Esophagus (tissue), 2 donors: Measurements from ENCODE around the gene SIPA1L2. TPM values are rescaled to one million over a fixed set of nuclear protein-coding genes. Genes with fewer than 3 reads are reported as not detected.

ENCODE experiments used
- H3K27ac ChIP-seq, 2 donors: one replicate each; pipeline ENCODE4 v1.5.1; 2013; ENCODE audit warnings: low read depth in 2 of 2, mild to moderate bottlenecking in 2 of 2, inconsistent platforms in 1 of 2, low read length in 1 of 2, moderate library complexity in 1 of 2
- H3K27me3 ChIP-seq, 2 donors: one replicate each; pipeline ENCODE4 v1.6.1; 2013; ENCODE audit warnings: low read length in 2 of 2, control low read depth in 1 of 2, mild to moderate bottlenecking in 1 of 2; ENCODE audit not compliant: insufficient read depth in 2 of 2, control insufficient read depth in 1 of 2
- H3K36me3 ChIP-seq, 2 donors: one replicate each; pipeline ENCODE4 v1.6.1; 2013; ENCODE audit warnings: low read length in 1 of 2; ENCODE audit not compliant: control insufficient read depth in 2 of 2, insufficient read depth in 2 of 2
- H3K4me1 ChIP-seq, 2 donors: one replicate each; pipeline ENCODE4 v1.6.1; 2013; ENCODE audit warnings: low read length in 1 of 2; ENCODE audit not compliant: control insufficient read depth in 2 of 2, insufficient read depth in 2 of 2
- H3K4me3 ChIP-seq, 2 donors: one replicate each; pipeline ENCODE4 v1.5.1; 2013; ENCODE audit warnings: low read length in 2 of 2, mild to moderate bottlenecking in 2 of 2, low read depth in 1 of 2, moderate library complexity in 1 of 2
- H3K9me3 ChIP-seq, 2 donors: one replicate each; pipeline ENCODE4 v1.6.1; 2013; ENCODE audit warnings: mild to moderate bottlenecking in 2 of 2, low read depth in 1 of 2, low read length in 1 of 2, moderate library complexity in 1 of 2; ENCODE audit not compliant: control insufficient read depth in 2 of 2, insufficient read depth in 1 of 2
- WGBS, 2 donors: extraction: QIAGEN DNeasy Blood & Tissue Kit; methylation state at CpG; one replicate each; pipeline ENCODE4 v1.1.7; 2013; 5-methylcytosine and 5-hydroxymethylcytosine counted together
- polyA plus RNA-seq, 2 donors: library from polyadenylated mRNA; stranded (reverse); fragments of 200-250 nt; gene quantifications; one replicate each; pipeline ENCODE4 v1.2.3, GENCODE V29; 2013
- donor health status: healthy with polysubstance abuse.
- donor health status: Bipolar disorder and iron deficiency.

SIPA1L2 gene
- polyA plus RNA-seq: 10 to 100 TPM; 11.2 to 16.5 TPM

DNA sequence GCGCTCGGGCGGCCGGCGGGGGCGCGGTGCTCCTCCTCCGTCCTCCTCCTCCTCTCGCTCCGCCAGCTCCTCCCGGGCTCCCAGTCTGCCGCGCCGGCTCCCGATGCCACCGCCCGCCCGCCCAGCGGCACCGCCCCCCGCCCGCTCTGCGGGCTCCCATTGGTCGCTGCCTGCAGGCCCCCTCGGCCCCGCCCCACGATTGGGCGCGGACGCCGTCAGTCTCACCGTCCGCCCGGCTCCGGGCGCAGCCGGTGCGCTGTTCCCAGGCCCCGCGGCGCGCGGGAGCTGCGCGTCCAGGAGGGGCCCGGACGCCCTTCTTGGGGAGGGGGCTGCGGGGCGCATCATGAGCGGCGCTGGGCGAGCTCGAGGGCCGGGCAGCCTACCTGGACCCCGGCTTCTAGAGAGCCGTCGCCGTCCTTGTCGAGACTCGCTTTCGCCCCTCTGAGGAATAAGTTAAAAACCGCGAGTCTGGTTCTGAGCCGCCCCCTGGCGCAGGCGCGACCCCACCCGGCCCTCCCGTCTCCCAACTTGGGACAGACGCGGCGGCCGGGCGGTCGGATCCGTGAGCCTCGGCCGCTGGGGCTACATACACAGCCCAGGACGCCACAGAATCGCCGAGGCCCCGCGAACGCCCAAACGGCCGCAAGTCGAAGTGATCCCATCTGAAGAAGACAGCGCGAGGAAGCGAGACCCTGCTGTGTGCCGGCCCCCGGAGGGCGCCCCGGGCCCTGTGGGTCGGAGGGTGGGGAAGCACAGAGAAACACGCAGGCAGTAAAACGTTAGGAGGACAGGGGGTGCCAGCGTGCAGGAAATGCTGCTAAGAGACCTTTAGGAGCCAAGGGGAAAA is at the start of gene SIPA1L2:
TSS of gene SIPA1L2 (minus strand) at position 87 of the 847 bp plus-strand sequence. CDS start 114,794 bp downstream, outside the sequence.
- Histone ChIP-seq H3K4me3 (peak within 1 kb of the TSS; percentile 72 to 83), H3K4me1 (peaks cover 0 to 3% of the 10 kb centered on the region in 2 donors), H3K36me3 (no peaks in the 10 kb centered on the region), H3K27me3 (no peaks in the 10 kb centered on the region), H3K9me3 (no peaks in the 10 kb centered on the region), H3K27ac (peak within 1 kb of the TSS; percentile 86 to 94)
- 0% methylated on average over 77 to 98 of the region's 98 CpGs for WGBS, 2 donors

GRCh38 chr1:232678185-232678886 is 48.4 kb upstream of the SIPA1L2 start:
- peak overlapping the region in 1 of 2 donors; percentile 41 for H3K27ac ChIP-seq
- no peak overlapping the region for H3K4me3 ChIP-seq
- no peaks in the 10 kb centered on the region for H3K9me3 ChIP-seq
- no peaks in the 10 kb centered on the region for H3K36me3 ChIP-seq
- WGBS, 2 donors: 46 to 50% methylated on average over 9 of the region's 9 CpGs
- H3K4me1 ChIP-seq: no peaks in the 10 kb centered on the region
- no peaks in the 10 kb centered on the region for H3K27me3 ChIP-seq

GRCh38 chr1:232676307-232676706 is 46.4 kb upstream of the SIPA1L2 start:
- Histone ChIP-seq H3K27me3 (no peaks in the 10 kb centered on the region), H3K27ac (no peak overlapping the region), H3K4me3 (no peak overlapping the region), H3K4me1 (no peaks in the 10 kb centered on the region), H3K9me3 (no peaks in the 10 kb centered on the region), H3K36me3 (no peaks in the 10 kb centered on the region)
- WGBS, 2 donors: 89 to 92% methylated on average over 2 of the region's 2 CpGs

DNA sequence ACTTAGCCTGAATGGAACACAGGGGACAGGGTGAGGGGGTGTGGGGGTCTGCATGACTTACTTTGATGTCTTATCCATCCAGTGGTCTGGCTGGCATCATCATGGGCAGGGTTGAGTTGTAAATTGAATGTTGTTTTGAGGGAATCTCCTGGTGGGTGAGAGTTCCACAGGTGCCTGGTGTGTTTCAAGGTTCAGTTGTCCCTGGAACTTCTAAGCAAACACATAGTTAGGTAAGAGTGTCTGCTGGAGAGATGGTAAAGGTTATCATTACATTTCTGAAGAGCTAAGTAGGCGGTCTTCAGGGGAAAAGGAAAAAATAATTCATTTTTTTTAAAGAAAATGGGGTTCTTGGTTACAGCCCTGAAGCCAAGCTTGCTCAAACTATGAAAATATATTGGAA is 46.0 kb upstream of the SIPA1L2 start:
- Histone ChIP-seq H3K27ac (no peak overlapping the region), H3K36me3 (no peaks in the 10 kb centered on the region), H3K9me3 (no peaks in the 10 kb centered on the region), H3K4me1 (no peaks in the 10 kb centered on the region), H3K27me3 (no peaks in the 10 kb centered on the region), H3K4me3 (no peak overlapping the region)
- 91 to 95% methylated on average over 1 of the region's 1 CpG for WGBS, 2 donors

DNA sequence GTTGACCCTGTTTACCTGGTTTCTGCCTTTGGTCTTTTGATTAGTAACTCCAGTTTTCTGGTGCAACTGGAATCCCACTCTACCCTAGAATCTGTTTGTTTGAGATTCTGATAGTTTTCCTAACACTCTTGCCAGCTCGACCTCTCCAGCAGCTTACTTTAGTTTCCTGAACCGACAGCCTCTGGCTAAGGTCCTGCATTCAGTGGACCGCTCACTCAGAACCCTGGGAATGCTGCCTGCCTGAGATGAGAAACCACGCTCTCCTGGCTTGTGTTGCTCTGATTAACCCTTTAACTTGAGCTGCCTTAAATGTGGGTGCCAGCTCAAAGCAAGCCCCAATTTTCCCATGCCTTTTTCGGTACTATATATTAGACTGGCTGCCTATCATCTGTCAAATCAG is 45.3 kb upstream of the SIPA1L2 start:
- Histone ChIP-seq H3K4me1 (no peaks in the 10 kb centered on the region), H3K27me3 (no peaks in the 10 kb centered on the region), H3K9me3 (no peaks in the 10 kb centered on the region), H3K4me3 (no peak overlapping the region), H3K36me3 (no peaks in the 10 kb centered on the region), H3K27ac (no peak overlapping the region)
- WGBS, 2 donors: 54 to 55% methylated on average over 5 of the region's 5 CpGs

GRCh38 chr1:232673256-232673655 is 43.3 kb upstream of the SIPA1L2 start:
- Histone ChIP-seq H3K27me3 (no peaks in the 10 kb centered on the region), H3K4me1 (no peaks in the 10 kb centered on the region), H3K27ac (no peak overlapping the region), H3K4me3 (no peak overlapping the region), H3K9me3 (no peaks in the 10 kb centered on the region), H3K36me3 (no peaks in the 10 kb centered on the region)
- 90 to 94% methylated on average over 6 of the region's 6 CpGs for WGBS, 2 donors

DNA sequence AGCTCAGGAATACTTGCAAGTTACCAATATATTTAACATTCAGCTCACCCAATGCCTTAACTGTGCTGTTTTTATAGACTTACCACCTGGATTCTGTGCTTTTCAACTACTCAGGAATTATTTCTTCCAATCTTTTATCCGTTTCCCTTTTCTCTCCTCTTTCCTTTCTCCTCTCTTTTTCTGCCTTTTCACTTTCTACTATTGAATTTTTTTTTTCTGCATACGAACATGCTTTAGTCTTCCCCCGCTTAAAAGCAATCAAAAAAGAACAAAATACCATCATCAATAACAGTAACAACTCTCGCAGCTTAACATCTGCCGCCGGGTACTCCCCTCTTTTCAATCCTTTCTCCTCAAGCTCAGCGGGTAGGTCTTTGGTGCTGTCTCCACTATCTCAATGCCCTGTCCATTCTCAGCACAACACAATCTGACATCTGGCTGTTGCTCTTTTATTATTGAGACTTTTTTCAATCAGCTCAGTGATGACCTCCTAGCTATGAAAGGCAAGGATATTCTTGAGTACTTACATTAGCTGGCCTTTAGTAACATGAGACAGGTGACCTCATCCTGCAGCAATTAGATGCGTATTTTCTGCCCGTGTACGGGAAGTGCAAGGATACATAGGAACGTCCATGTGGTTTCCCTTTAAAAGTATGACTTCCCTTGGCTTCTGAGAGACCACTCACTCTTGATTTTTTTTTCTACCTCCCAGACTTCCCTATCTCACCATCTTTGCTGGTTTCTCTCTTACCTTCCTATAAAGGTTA is 40.2 kb upstream of the SIPA1L2 start:
- H3K4me3 ChIP-seq: no peak overlapping the region
- H3K27me3 ChIP-seq: no peaks in the 10 kb centered on the region
- WGBS, 2 donors: 81% methylated on average over 11 of the region's 11 CpGs
- H3K27ac ChIP-seq: no peak overlapping the region
- no peaks in the 10 kb centered on the region for H3K36me3 ChIP-seq
- H3K4me1 ChIP-seq: peaks cover 0 to 2% of the 10 kb centered on the region in 2 donors
- H3K9me3 ChIP-seq: no peaks in the 10 kb centered on the region

- WGBS, 2 donors: 31% methylated on average over 4 of the region's 4 CpGs
- Histone ChIP-seq H3K9me3 (no peaks in the 10 kb centered on the region), H3K36me3 (no peaks in the 10 kb centered on the region), H3K27me3 (no peaks in the 10 kb centered on the region), H3K4me3 (no peak overlapping the region), H3K27ac (no peak overlapping the region), H3K4me1 (peaks cover 0 to 2% of the 10 kb centered on the region in 2 donors)
Observed at GRCh38 chr1:232667778-232668165, 37.8 kb upstream of the SIPA1L2 start.

DNA sequence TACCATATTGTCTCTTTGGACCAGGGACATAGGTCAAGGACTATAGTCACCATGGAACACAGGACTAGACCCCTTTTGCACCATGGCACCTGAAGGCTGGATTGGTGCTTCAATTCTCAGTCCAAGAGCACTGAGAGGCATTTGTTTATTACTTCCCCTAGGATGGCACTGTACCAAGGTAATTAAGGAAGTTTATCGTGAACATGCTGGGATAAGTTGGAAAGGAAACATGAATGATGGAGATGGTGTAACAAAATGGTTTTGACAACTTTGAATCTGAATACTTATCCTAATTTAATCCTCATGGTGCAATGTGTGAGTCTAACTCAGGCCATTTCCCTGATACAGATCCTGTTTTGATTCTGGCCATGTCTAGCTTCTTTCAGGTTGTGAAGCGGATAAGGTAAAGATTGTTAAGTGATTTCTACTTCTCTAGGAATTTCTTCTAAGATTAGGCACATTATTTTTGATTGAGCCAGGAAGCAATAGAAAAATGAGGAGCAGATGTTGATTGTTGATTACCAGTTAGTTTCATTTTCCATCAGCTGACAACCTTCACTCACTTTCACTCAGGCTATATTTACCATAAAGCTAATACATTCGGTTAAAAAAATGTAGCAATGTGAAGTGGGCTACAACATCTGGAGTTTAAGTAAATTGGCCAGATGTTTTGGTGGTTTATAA is 37.3 kb upstream of the SIPA1L2 start:
- no peak overlapping the region for H3K27ac ChIP-seq
- WGBS, 2 donors: 42% methylated on average over 3 of the region's 3 CpGs
- no peaks in the 10 kb centered on the region for H3K36me3 ChIP-seq
- no peaks in the 10 kb centered on the region for H3K9me3 ChIP-seq
- no peak overlapping the region for H3K4me3 ChIP-seq
- H3K27me3 ChIP-seq: no peaks in the 10 kb centered on the region
- H3K4me1 ChIP-seq: peaks cover 0 to 2% of the 10 kb centered on the region in 2 donors
